DND-41 (cell line): ENCODE results near the gene TFAP2E.

ENCODE experiments used
- ATAC-seq: fragments of 200-7000 bp; cut with Tn5 transposase; 3 replicates; pipeline ENCODE4 v1.9.1; 2021; ENCODE audit warnings: low read depth; ENCODE audit not compliant: insufficient read depth
- DNase-seq: peaks from one replicate; pipeline ENCODE4 v3.0.0-alpha.2; 2020
- H2AFZ ChIP-seq: 2 replicates; pipeline ENCODE4 v1.6.0; 2012; ENCODE audit warnings: low read depth, low read length
- H3K27ac ChIP-seq: 2 replicates; pipeline ENCODE4 v1.5.1; 2012; ENCODE audit warnings: low read length, inconsistent platforms
- H3K27me3 ChIP-seq: fragments of 200-600 bp; sonication (generic); 2 replicates; pipeline ENCODE4 v1.6.0; 2012; ENCODE audit warnings: low read length, mild to moderate bottlenecking, inconsistent platforms; ENCODE audit not compliant: insufficient read depth, poor library complexity
- H3K36me3 ChIP-seq: 2 replicates; pipeline ENCODE4 v1.5.1; 2012; ENCODE audit warnings: low read length, inconsistent platforms; ENCODE audit not compliant: insufficient read depth
- H3K4me1 ChIP-seq: 2 replicates; pipeline ENCODE4 v1.5.1; 2012; ENCODE audit warnings: mild to moderate bottlenecking, low read length; ENCODE audit not compliant: insufficient read depth
- H3K4me2 ChIP-seq: 2 replicates; pipeline ENCODE4 v1.6.0; 2012; ENCODE audit warnings: mild to moderate bottlenecking, moderate library complexity, low read length, inconsistent platforms; ENCODE audit not compliant: insufficient read depth
- H3K4me3 ChIP-seq, 2 experiments: fragments of 200-600 bp in 1 of 2; shearing (Covaris generic) in 1 of 2; 2 replicates each; pipeline ENCODE4 v1.5.1; 2012 to 2016; ENCODE audit warnings: inconsistent platforms in 2 of 2, low read length in 2 of 2, mild to moderate bottlenecking in 2 of 2, low read depth in 1 of 2, moderate library complexity in 1 of 2
- H3K79me2 ChIP-seq: 2 replicates; pipeline ENCODE4 v1.6.0; 2012; ENCODE audit warnings: low read length, inconsistent platforms; ENCODE audit not compliant: insufficient read depth
- H3K9ac ChIP-seq: 2 replicates; pipeline ENCODE4 v1.6.0; 2012; ENCODE audit warnings: low read depth, mild to moderate bottlenecking, inconsistent platforms, low read length, moderate library complexity
- H3K9me3 ChIP-seq: 2 replicates; pipeline ENCODE4 v1.5.1; 2012; ENCODE audit warnings: low read length, moderate library complexity, mild to moderate bottlenecking, inconsistent platforms; ENCODE audit not compliant: insufficient read depth, severe bottlenecking
- H4K20me1 ChIP-seq: 2 replicates; pipeline ENCODE4 v1.6.0; 2012; ENCODE audit warnings: low read length; ENCODE audit not compliant: insufficient read depth
- EZH2 ChIP-seq: IDR thresholded peaks from 3 replicates; pipeline ENCODE4 v1.6.1; 2012; ENCODE audit warnings: borderline replicate concordance, low read depth, mild to moderate bottlenecking, moderate library complexity, low read length, inconsistent platforms; ENCODE audit not compliant: severe bottlenecking
- TF ChIP-seq, protein P1 (sequence below): IDR thresholded peaks from 2 replicates; pipeline ENCODE4 v1.5.1; 2012; ENCODE audit warnings: borderline replicate concordance, low read length, moderate library complexity, mild to moderate bottlenecking; ENCODE audit not compliant: poor library complexity, severe bottlenecking; ENCODE audit errors: extremely low read depth

The TFAP2E gene

DNA sequence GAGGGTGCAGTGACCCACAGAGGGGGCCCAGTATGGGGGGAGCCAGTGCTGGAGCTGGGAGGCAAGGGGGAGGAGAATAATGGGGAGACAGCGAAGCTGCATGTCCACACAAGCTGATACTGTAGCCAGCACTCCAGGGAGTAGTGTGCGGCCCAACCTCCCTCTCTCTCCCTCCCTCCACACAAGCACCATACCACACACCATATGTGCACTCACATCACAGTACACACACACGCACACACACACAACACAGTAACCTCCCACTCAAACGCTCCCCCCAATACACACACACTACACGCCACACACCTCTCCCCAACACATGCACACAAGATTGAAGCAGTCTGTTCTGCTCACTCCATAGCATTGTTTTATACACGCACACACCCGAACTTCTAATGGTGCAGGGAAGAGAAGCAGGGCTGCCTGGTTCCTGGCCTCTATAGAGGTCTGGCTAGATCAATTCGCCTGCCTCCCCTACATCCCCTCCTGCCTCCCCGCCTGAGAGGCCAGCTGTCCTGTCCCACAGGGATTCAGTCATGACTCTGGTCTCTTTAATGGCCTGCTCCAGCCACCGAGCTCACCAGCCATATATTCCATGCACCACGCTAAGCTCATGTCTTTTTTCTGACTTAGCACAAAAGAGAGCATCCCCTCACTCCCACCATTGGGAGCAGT lies 11.7 kb upstream of the TFAP2E start:
- Histone ChIP-seq H3K4me3 (no peak overlapping the region), H3K27ac (no peak overlapping the region; the same call in 1 of the 2 replicates), H3K9me3 (no peaks in the 10 kb centered on the region), H4K20me1 (peaks cover 7% of the 10 kb centered on the region), H3K79me2 (peaks cover 15% of the 10 kb centered on the region), H3K9ac (no peak overlapping the region), H3K36me3 (peaks cover 40% of the 10 kb centered on the region), H3K4me2 (no peak overlapping the region; the same call in 1 of the 2 replicates), H2AFZ (no peak overlapping the region), H3K27me3 (no peaks in the 10 kb centered on the region), H3K4me1 (peaks cover 18% of the 10 kb centered on the region)
- DNase-seq (no peak), ATAC-seq (no peak)
- no peak for TF ChIP-seq EZH2
- TF ChIP-seq, protein P1, sequence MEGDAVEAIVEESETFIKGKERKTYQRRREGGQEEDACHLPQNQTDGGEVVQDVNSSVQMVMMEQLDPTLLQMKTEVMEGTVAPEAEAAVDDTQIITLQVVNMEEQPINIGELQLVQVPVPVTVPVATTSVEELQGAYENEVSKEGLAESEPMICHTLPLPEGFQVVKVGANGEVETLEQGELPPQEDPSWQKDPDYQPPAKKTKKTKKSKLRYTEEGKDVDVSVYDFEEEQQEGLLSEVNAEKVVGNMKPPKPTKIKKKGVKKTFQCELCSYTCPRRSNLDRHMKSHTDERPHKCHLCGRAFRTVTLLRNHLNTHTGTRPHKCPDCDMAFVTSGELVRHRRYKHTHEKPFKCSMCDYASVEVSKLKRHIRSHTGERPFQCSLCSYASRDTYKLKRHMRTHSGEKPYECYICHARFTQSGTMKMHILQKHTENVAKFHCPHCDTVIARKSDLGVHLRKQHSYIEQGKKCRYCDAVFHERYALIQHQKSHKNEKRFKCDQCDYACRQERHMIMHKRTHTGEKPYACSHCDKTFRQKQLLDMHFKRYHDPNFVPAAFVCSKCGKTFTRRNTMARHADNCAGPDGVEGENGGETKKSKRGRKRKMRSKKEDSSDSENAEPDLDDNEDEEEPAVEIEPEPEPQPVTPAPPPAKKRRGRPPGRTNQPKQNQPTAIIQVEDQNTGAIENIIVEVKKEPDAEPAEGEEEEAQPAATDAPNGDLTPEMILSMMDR = no peak

DNA sequence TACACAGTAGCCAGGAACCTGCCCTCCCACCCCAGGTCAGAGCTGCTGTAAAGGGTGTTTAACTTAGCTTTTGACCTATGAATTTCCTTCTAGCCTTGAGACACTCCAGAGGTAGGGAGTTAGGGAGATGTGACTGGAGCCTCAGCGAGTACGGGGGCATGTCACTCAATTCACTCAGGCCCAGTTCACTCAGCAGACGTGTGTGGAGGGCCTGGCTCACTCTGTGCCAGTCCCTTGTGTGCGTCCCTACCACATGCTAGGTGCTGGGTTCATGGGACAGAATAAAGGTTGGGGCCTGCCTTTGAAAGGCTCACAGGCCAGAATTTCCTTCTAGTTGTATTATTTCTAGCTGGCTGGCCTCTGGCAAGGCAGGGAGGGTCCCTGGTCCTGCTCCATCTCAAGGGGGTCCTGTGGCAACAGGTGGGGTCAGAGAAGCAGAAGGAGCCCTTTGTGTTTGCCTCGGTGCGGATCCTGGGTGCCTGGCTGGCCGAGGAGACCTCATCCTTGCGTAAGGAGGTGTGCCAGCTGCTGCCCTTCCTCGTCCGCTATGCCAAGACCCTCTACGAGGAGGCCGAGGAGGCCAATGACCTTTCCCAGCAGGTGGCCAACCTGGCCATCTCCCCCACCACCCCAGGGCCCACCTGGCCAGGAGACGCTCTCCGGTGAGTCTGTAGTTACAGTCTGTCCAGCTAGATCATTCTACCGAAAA lies 11.0 kb upstream of the TFAP2E start:
- Histone ChIP-seq H2AFZ (no peak overlapping the region), H3K4me3 (no peak overlapping the region), H3K9me3 (no peaks in the 10 kb centered on the region), H3K27me3 (no peaks in the 10 kb centered on the region), H4K20me1 (peaks cover 7% of the 10 kb centered on the region), H3K4me2 (no peak overlapping the region), H3K79me2 (peaks cover 8% of the 10 kb centered on the region), H3K27ac (no peak overlapping the region), H3K36me3 (peaks cover 47% of the 10 kb centered on the region), H3K9ac (no peak overlapping the region), H3K4me1 (peaks cover 14% of the 10 kb centered on the region)
- DNase-seq = no peak
- no peak for TF ChIP-seq EZH2
- TF ChIP-seq, protein P1 = no peak
- ATAC-seq = no peak

DNA sequence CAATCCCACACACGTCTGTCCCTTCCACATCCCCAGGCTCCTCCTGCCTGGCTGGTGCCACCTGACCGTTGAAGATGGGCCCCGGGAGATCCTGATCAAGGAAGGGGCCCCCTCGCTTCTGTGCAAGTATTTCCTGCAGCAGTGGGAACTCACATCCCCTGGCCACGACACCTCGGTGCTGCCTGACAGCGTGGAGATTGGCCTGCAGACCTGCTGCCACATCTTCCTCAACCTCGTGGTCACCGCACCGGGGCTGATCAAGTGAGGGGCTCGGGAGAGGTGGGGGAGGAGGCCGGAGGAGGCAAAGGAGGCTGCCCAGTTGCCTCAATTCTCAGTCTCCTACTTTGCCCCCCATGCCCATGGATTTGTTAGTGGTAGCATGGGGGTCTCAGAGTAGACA lies 9.9 kb upstream of the TFAP2E start:
- H3K9me3 ChIP-seq = no peaks in the 10 kb centered on the region
- ATAC-seq (no peak), DNase-seq (no peak)
- H3K9ac ChIP-seq = no peak overlapping the region
- H3K4me2 ChIP-seq = no peak overlapping the region
- peaks cover 11% of the 10 kb centered on the region for H3K4me1 ChIP-seq
- TF ChIP-seq EZH2 = no peak
- TF ChIP-seq, protein P1 = no peak
- no peak overlapping the region for H3K4me3 ChIP-seq
- H3K27me3 ChIP-seq = no peaks in the 10 kb centered on the region
- H4K20me1 ChIP-seq = peaks cover 7% of the 10 kb centered on the region
- no peak overlapping the region for H3K27ac ChIP-seq
- H2AFZ ChIP-seq = no peak overlapping the region
- H3K36me3 ChIP-seq = peaks cover 47% of the 10 kb centered on the region
- H3K79me2 ChIP-seq = peaks cover under 1% of the 10 kb centered on the region
